GM18951 (cell line): Measurements from ENCODE around the gene MMP19.
"Not testable (repeated sequence)": the region's sequence is repeated elsewhere in the genome, so short reads cannot be mapped to it uniquely, and the experiment has no call there.

Experiments used
- POLR2A ChIP-seq: IDR thresholded peaks from 4 replicates; pipeline ENCODE4 v1.6.1; 2011; ENCODE audit warnings: mild to moderate bottlenecking; ENCODE audit not compliant: insufficient read length, insufficient read depth; ENCODE audit errors: extremely low read depth
- in situ Hi-C: fragments of 300-500 bp; cut with MboI; formaldehyde crosslinking; loops from one replicate; pipeline ENCODE4 v1.12.0; 2022; ENCODE audit warnings: low sequenced_read_pairs, mixed read lengths, inconsistent platforms; ENCODE audit not compliant: unreplicated experiment

The MMP19 gene, protein sequence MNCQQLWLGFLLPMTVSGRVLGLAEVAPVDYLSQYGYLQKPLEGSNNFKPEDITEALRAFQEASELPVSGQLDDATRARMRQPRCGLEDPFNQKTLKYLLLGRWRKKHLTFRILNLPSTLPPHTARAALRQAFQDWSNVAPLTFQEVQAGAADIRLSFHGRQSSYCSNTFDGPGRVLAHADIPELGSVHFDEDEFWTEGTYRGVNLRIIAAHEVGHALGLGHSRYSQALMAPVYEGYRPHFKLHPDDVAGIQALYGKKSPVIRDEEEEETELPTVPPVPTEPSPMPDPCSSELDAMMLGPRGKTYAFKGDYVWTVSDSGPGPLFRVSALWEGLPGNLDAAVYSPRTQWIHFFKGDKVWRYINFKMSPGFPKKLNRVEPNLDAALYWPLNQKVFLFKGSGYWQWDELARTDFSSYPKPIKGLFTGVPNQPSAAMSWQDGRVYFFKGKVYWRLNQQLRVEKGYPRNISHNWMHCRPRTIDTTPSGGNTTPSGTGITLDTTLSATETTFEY

GRCh38 chr12:55842681-55843429 is at the start of gene MMP19:
MMP19 (minus strand) TSS chr12:55842936; CDS start chr12:55842830, 106 bp downstream.
- TF ChIP-seq POLR2A: no peak
- in situ Hi-C loops: no loop called here

DNA sequence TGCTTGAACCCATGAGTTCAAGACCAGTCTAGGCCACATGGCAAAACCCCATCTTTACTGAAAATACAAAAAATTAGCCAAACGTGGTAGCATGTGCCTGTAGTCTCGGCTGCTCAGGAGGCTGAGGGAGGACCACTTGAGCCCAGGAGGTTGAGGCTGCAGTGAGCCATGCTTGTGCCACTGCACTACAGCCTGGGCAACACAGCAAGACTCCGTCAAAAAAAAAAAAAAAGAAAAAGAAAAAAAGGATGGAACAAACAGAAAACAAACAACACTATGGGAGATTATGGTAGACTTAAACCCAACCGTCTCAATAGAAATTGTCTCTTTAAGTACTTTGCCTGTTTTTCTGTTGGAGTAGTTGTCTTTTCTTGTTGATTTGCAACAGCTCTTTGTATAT is 48.6 kb upstream of the MMP19 start:
- in situ Hi-C loops: no loop called here
- TF ChIP-seq POLR2A: no peak

GRCh38 chr12:55885113-55885512 is 42.4 kb upstream of the MMP19 start:
- in situ Hi-C loops: no loop called here
- no peak for TF ChIP-seq POLR2A

- in situ Hi-C loops: no loop called here
- TF ChIP-seq POLR2A: no peak
These were observed 35.1 kb upstream of the MMP19 start for GRCh38 chr12:55877824-55878223.

DNA sequence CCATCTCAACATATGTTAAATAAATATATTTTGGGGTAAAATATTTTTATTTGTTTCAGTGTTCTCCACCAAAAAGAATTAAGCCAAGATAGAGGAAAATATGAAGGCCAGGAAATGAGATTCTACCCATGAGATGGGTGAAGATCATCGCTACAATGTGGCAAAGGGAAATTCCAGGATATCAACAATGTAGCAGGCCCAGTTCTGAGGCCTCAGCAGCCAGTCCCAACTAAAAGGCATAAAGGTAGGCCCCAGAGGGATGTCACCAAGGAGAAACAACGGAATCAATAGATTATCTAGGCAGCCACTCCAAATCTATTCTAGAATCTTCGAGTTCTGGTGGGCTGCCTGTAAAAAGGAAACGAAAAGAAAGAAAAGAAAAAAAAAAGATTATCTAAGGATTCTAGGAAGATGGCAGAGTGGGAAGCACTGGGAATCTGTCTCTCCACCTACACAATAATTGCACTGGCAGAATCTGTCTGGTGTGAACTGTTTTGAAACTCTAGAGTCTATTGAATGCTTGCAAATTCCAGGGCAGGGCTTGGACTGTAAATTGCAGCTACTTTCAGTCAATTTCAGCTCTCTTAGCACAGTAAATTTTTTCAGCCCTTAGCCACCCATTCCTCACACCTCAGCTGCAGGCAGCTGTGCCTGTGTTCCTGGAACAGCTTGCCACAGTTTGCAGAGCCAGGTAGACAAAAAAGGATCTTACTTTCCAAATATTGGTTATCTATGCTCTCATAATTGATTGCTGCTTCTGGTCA is 33.1 kb upstream of the MMP19 start:
- no peak for TF ChIP-seq POLR2A
- in situ Hi-C loops: no loop called here

GRCh38 chr12:55874443-55874842 is 31.7 kb upstream of the MMP19 start:
- TF ChIP-seq POLR2A: no peak
- in situ Hi-C loops: no loop called here

GRCh38 chr12:55866454-55867004 is 23.8 kb upstream of the MMP19 start:
- in situ Hi-C loops: not testable (repeated sequence)

DNA sequence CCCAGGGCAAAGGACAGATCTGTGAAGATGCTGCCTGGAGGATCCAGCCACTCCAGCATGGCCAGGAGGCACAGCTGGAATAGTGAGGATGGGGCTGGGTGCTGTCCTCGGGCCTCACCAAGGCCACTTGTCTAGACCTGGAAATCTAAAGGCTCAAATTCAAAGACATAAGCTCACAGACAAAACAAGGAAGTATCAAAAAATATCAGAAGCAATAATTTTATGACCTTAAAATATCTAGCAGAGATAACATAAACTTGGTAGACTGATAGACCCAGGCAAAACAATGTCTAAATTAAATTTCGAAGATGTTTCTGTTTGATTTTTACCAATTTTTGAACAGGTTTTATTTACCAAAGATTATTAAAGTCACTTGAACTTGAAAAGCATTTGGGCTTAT is 22.6 kb upstream of the MMP19 start:
- in situ Hi-C loops: no loop called here
- TF ChIP-seq POLR2A: no peak

DNA sequence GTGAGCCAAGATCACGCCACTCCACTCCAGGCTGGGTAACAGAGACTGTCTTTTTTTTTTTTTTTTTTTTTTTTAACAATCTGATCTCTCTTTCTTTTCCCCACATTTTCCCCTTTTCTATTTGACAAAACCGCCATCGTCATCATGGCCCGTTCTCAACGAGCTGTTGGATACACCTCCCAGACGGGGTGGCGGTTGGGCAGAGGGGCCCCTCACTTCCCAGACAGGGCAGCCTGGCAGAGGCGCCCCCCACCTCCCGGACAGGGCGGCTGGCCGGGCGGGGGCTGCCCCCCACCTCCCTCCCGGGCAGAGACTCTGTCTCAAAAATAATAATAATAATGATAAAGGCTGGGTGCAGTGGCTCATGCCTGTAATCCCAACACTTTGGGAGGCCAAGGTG is 20.2 kb upstream of the MMP19 start:
- in situ Hi-C loops: not testable (repeated sequence)

- TF ChIP-seq POLR2A: no peak
- in situ Hi-C loops: no loop called here
These were observed 19.6 kb upstream of the MMP19 start for GRCh38 chr12:55862286-55862685.

DNA sequence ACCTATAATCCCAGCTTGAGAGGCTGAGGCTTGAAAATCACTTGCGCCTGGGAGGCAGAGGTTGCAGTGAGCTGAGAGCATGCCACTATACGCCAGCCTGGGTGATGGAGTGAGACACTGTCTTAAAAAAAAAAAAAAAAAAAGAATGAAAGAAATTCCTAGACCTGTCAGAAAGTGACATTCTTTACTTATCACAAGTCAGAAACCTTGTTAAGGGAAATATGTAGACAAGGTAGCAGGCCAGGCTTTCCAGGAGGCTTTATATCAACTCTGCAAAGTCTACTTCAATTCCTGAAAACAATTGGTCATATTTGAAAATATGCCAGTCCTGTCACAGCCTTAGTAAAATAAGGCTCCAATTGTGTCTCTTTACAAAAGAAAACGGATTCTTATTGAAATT is 19.1 kb upstream of the MMP19 start:
- TF ChIP-seq POLR2A: no peak
- in situ Hi-C loops: no loop called here

DNA sequence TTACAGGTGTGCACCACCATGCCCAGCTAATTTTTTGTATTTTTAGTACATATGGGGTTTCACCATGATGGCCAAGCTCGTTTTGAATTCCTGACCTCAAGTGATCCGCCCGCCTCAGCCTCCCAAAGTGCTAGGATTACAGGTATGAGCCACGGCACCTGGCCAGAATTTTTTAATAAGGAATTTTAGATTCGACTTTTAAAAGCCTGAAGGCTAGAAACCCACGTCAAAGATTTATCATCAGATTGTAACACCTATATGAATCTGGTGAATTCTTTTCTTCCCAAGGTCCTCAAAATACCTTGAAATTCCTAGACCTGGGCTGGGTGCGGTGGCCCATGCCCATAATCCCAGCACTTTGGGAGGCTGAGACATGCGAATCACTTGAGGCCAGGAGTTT is 18.7 kb upstream of the MMP19 start:
- in situ Hi-C loops: no loop called here

DNA sequence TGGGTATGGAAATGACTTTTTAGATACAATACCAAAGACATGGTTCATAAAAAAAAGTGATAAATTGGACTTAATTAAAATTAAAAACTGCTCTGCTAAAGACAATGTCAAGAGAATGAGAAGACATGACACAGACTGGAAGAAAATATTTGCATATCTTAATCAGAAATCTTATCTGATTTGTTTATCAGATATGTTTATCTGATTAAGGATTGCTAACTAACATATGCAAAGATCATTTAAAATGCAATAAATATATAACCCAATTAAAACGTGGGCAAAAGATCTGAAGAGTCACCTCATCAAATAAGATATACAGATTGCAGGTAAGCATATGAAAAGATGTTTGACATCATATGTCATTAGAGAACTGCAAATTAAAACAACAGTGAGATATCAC is 10.0 kb upstream of the MMP19 start:
- no peak for TF ChIP-seq POLR2A
- in situ Hi-C loops: no loop called here

More for the DNA sequence above, 18.7 kb upstream of the MMP19 start:
- no peak for TF ChIP-seq POLR2A
